GM12878 (cell line): ENCODE data around the gene MYNN. TPM values are rescaled to one million over a fixed set of nuclear protein-coding genes. Genes with fewer than 3 reads are reported as not detected.

Source experiments
- BACH1 ChIP-seq: fragments of 450-650 bp; IDR thresholded peaks from 2 replicates; pipeline ENCODE4 v1.6.1; 2017; ENCODE audit warnings: mild to moderate bottlenecking, borderline replicate concordance
- BMI1 ChIP-seq: fragments of 450-650 bp; IDR thresholded peaks from 2 replicates; pipeline ENCODE4 v1.6.1; 2016; ENCODE audit warnings: mild to moderate bottlenecking, moderate library complexity, borderline replicate concordance
- CHD4 ChIP-seq: fragments of 200-600 bp; sonication (generic); IDR thresholded peaks from 2 replicates; pipeline ENCODE4 v1.6.1; 2016; ENCODE audit warnings: mild to moderate bottlenecking
- CREB1 ChIP-seq: IDR thresholded peaks from 2 replicates; pipeline ENCODE4 v1.6.1; 2012; ENCODE audit warnings: low read depth, mild to moderate bottlenecking, inconsistent platforms
- GATAD2B ChIP-seq: fragments of 450-650 bp; conservative IDR thresholded peaks from 2 replicates; pipeline ENCODE4 v1.6.1; 2017; ENCODE audit warnings: low read depth, mild to moderate bottlenecking, moderate library complexity
- HCFC1 ChIP-seq: fragments of 150-350 bp; IDR thresholded peaks from 2 replicates; pipeline ENCODE4 v1.6.1; 2014; ENCODE audit warnings: low read length
- HDAC2 ChIP-seq: fragments of 200-600 bp; sonication (generic); IDR thresholded peaks from 2 replicates; pipeline ENCODE4 v1.6.1; 2017
- IKZF1 ChIP-seq: fragments of 450-650 bp; conservative IDR thresholded peaks from 2 replicates; pipeline ENCODE4 v1.6.1; 2017; ENCODE audit warnings: antibody characterized with exemption, mild to moderate bottlenecking
- IKZF2 ChIP-seq, 2 experiments: fragments of 450-650 bp; IDR thresholded peaks; 2 replicates each; pipeline ENCODE4 v1.6.1; 2017; ENCODE audit warnings: mild to moderate bottlenecking in 2 of 2, moderate library complexity in 2 of 2
- IRF3 ChIP-seq: fragments of 450-650 bp; IDR thresholded peaks from 2 replicates; pipeline ENCODE4 v1.6.1; 2014; ENCODE audit warnings: mild to moderate bottlenecking
- JUNB ChIP-seq: IDR thresholded peaks from 2 replicates; pipeline ENCODE4 v1.6.1; 2016; ENCODE audit warnings: antibody characterized with exemption, mild to moderate bottlenecking
- KAT2A ChIP-seq: conservative IDR thresholded peaks from 2 replicates; pipeline ENCODE4 v1.6.1; 2011; ENCODE audit warnings: low read depth, low read length; ENCODE audit not compliant: control insufficient read depth
- NFIC ChIP-seq: IDR thresholded peaks from 2 replicates; pipeline ENCODE4 v1.6.1; 2012; ENCODE audit warnings: low read depth, mild to moderate bottlenecking, inconsistent platforms, low read length, moderate library complexity
- NFXL1 ChIP-seq: fragments of 450-650 bp; IDR thresholded peaks from 2 replicates; pipeline ENCODE4 v1.6.1; 2017; ENCODE audit warnings: antibody characterized with exemption, mild to moderate bottlenecking, borderline replicate concordance
- PBX3 ChIP-seq: IDR thresholded peaks from 2 replicates; pipeline ENCODE4 v1.6.1; 2011; ENCODE audit warnings: mild to moderate bottlenecking, low read depth, low read length, moderate library complexity; ENCODE audit not compliant: insufficient replicate concordance
- POLR2A ChIP-seq: IDR thresholded peaks from 2 replicates; pipeline ENCODE4 v1.6.1; 2011; ENCODE audit warnings: low read depth, mild to moderate bottlenecking, low read length
- RELB ChIP-seq: fragments of 450-650 bp; IDR thresholded peaks from 2 replicates; pipeline ENCODE4 v1.6.1; 2017; ENCODE audit warnings: low read depth, mild to moderate bottlenecking, moderate library complexity
- SMAD5 ChIP-seq: IDR thresholded peaks from 2 replicates; pipeline ENCODE4 v1.6.1; 2016; ENCODE audit warnings: antibody characterized with exemption, low read depth
- SPI1 ChIP-seq: IDR thresholded peaks from 2 replicates; pipeline ENCODE4 v1.6.1; 2011; ENCODE audit warnings: low read depth, mild to moderate bottlenecking, low read length, moderate library complexity, borderline replicate concordance; ENCODE audit not compliant: insufficient read depth
- TCF3 ChIP-seq: IDR thresholded peaks from 2 replicates; pipeline ENCODE4 v1.6.1; 2012; ENCODE audit warnings: low read depth, mild to moderate bottlenecking, low read length, borderline replicate concordance; ENCODE audit not compliant: insufficient read depth
- WRNIP1 ChIP-seq: IDR thresholded peaks from 2 replicates; pipeline ENCODE4 v1.6.1; 2011; ENCODE audit warnings: low read depth, low read length, improper control_type of control experiment, borderline replicate concordance
- YY1 ChIP-seq: IDR thresholded peaks from 2 replicates; pipeline ENCODE4 v1.6.1; 2011; ENCODE audit warnings: low read depth, mild to moderate bottlenecking, low read length
- ZBTB33 ChIP-seq: fragments of 450-650 bp; IDR thresholded peaks from 2 replicates; pipeline ENCODE4 v1.6.1; 2017; ENCODE audit warnings: mild to moderate bottlenecking
- ZNF217 ChIP-seq: fragments of 450-650 bp; IDR thresholded peaks from 2 replicates; pipeline ENCODE4 v1.6.1; 2017; ENCODE audit warnings: antibody characterized with exemption, mild to moderate bottlenecking
- ZNF24 ChIP-seq: fragments of 450-650 bp; IDR thresholded peaks from 2 replicates; pipeline ENCODE4 v1.6.1; 2017; ENCODE audit warnings: antibody characterized with exemption, mild to moderate bottlenecking
- ZSCAN29 ChIP-seq: fragments of 450-650 bp; IDR thresholded peaks from 2 replicates; pipeline ENCODE4 v1.6.1; 2017; ENCODE audit warnings: mild to moderate bottlenecking, moderate library complexity
- polyA plus RNA-seq, 11 experiments: library from polyadenylated mRNA; depleted of rRNA in 4 of 11; unstranded in 6 of 11; stranded (reverse) in 5 of 11; fragments of >200 nt; fragmentation: Nextera tagmentation in 4 of 11; fragmentation: Illumina TruSeq in 1 of 11; extraction: Ambion mirVana in 4 of 11; extraction: Trizol in 1 of 11; gene quantifications; 1 replicate in 1 of 11; 2 replicates in 10 of 11; pipeline versions ENCODE4 v1.2.1 to v1.2.3, GENCODE V29; 2011 to 2016; ENCODE audit warnings: inconsistent platforms in 2 of 11, missing spikeins in 2 of 11, low read depth in 1 of 11
- total RNA-seq, 4 experiments: library from RNA; depleted of rRNA in 3 of 4; stranded (reverse); fragments of >200 nt in 3 of 4; fragmentation: Illumina TruSeq in 1 of 4; extraction: Trizol in 1 of 4; gene quantifications; 2 replicates each; pipeline versions ENCODE4 v1.2.1 to v1.2.3, GENCODE V29; 2013 to 2021

The MYNN gene
- total and polyA plus RNA-seq, 10 of the 15 experiments (the other 5 are each of a cell fraction or from before 2014, with no cell fraction given): 8.8 to 20.5 (median 15.8) TPM

- TF ChIP-seq ZBTB33 (no peak), ZNF217 (no peak), IRF3 (no peak), JUNB (no peak), NFIC (0 out of 2 replicates have a peak, but pooled peaks have one; percentile 22), CHD4 (no peak), SMAD5 (no peak), CREB1 (0 out of 2 replicates have a peak, but pooled peaks have one; percentile 27), NFXL1 (no peak), POLR2A (peak; percentile 74), PBX3 (peak; percentile 75), HCFC1 (no peak), SPI1 (no peak), WRNIP1 (no peak), ZSCAN29 (no peak), BACH1 (0 out of 2 replicates have a peak, but pooled peaks have one; percentile 28), HDAC2 (no peak), BMI1 (no peak), RELB (peak; percentile 48; the same call in 1 of the 2 replicates), KAT2A (no peak), ZNF24 (no peak), YY1 (peak; percentile 30; the same call in 1 of the 2 replicates), IKZF1 (peak; percentile 89), TCF3 (no peak), IKZF2 (IDR thresholded peaks at IDR 0.05) (peak; percentile 80 to 81), GATAD2B (peak; percentile 81)
Measured at GRCh38 chr3:169769287-169770181, 3.7 kb upstream of the MYNN start, which contains the start of gene ACTRT3 (continued).
